ENCODE measurements around the gene MAML2. TPM values are rescaled to one million over a fixed set of nuclear protein-coding genes. Genes with fewer than 3 reads are reported as not detected.

The MAML2 gene
- total and polyA plus RNA-seq, 9 of the 15 experiments (the other 6 are each of a cell fraction or from before 2014, with no cell fraction given), result 0.79 to 6.8 (median 4.8) TPM

GRCh38 chr11:96318850-96319249, 24.1 kb downstream of the MAML2 start (continued):
- no peak for TF ChIP-seq ZNF318 (IDR thresholded peaks at IDR 0.05; ENCODE audit: borderline replicate concordance in 1 of 2, low read depth in 1 of 2)
- no peak for TF ChIP-seq ZNF77 (CRISPR knock-in tag; IDR thresholded peaks at IDR 0.05)
- 0 out of 2 replicates have a peak, but pooled peaks have one; percentile 14 for TF ChIP-seq MBD2 (IDR thresholded peaks at IDR 0.05; ENCODE audit: borderline replicate concordance, low read depth)
- no peak for TF ChIP-seq CHD4 (IDR thresholded peaks at IDR 0.05; ENCODE audit: insufficient read depth, insufficient replicate concordance, low read depth, low read length, poor library complexity, severe bottlenecking)
- TF ChIP-seq ARHGAP35 (IDR thresholded peaks at IDR 0.05; ENCODE audit: partially characterized antibody), result no peak
- TF ChIP-seq MNT (conservative IDR thresholded peaks at IDR 0.05), result no peak
- TF ChIP-seq ETV6 (IDR thresholded peaks at IDR 0.05; ENCODE audit: borderline replicate concordance in 1 of 2, low read depth in 2 of 2, low read length in 1 of 2), result no peak
- TF ChIP-seq ETV6 (CRISPR knock-in tag; IDR thresholded peaks at IDR 0.05; ENCODE audit: borderline replicate concordance), result no peak
- TF ChIP-seq FOXO4 (CRISPR knock-in tag; IDR thresholded peaks at IDR 0.05), result no peak
- TF ChIP-seq BCL6 (CRISPR knock-in tag; IDR thresholded peaks at IDR 0.05), result no peak
- TF ChIP-seq HMBOX1 (IDR thresholded peaks at IDR 0.05), result peak; percentile 80
- TF ChIP-seq ZBTB9 (CRISPR knock-in tag; IDR thresholded peaks at IDR 0.05), result peak; percentile 46; the same call in 1 of the 2 replicates
- TF ChIP-seq TAL1 (IDR thresholded peaks at IDR 0.05), result peak; percentile 59
- no peak for TF ChIP-seq ZBTB1 (CRISPR knock-in tag; IDR thresholded peaks at IDR 0.05; ENCODE audit: borderline replicate concordance, low read depth)
- no peak for TF ChIP-seq ZNF507 (tag; conservative IDR thresholded peaks at IDR 0.05)

Data from K562 (cell line).